ENCODE data around the gene ZNF76. TPM values are rescaled to one million over a fixed set of nuclear protein-coding genes. Genes with fewer than 3 reads are reported as not detected.

ZNF76 gene
- total and polyA plus RNA-seq, 10 of the 15 experiments (the other 5 are each of a cell fraction or from before 2014, with no cell fraction given): 2.8 to 41.0 (median 24.8) TPM

DNA sequence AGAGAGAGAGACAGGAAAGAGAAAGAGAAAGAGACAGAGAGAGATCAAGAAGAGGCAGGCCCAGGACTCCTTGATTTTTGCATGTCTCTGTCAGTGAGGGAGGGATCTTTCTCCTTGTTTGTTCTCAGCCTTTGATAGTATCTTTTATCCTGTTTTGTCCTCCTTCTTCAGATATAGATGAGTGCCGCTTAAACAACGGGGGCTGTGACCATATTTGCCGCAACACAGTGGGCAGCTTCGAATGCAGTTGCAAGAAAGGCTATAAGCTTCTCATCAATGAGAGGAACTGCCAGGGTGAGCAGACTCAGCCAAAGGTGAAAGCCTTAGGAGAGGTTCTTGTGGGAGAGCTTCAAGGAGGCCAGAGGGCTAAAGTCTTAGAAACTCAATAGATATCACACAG lies 20.0 kb upstream of the ZNF76 start (continued):
- TF ChIP-seq, protein P1, sequence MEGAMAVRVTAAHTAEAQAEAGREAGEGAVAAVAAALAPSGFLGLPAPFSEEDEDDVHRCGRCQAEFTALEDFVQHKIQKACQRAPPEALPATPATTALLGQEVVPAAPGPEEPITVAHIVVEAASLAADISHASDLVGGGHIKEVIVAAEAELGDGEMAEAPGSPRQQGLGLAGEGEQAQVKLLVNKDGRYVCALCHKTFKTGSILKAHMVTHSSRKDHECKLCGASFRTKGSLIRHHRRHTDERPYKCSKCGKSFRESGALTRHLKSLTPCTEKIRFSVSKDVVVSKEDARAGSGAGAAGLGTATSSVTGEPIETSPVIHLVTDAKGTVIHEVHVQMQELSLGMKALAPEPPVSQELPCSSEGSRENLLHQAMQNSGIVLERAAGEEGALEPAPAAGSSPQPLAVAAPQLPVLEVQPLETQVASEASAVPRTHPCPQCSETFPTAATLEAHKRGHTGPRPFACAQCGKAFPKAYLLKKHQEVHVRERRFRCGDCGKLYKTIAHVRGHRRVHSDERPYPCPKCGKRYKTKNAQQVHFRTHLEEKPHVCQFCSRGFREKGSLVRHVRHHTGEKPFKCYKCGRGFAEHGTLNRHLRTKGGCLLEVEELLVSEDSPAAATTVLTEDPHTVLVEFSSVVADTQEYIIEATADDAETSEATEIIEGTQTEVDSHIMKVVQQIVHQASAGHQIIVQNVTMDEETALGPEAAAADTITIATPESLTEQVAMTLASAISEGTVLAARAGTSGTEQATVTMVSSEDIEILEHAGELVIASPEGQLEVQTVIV (IDR thresholded peaks at IDR 0.05; ENCODE audit: borderline replicate concordance, partially characterized antibody): no peak
- TF ChIP-seq RUNX3 (IDR thresholded peaks at IDR 0.05; ENCODE audit: low read length) (no peak), ZNF24 (IDR thresholded peaks at IDR 0.05) (no peak)
- TF ChIP-seq, protein P2, sequence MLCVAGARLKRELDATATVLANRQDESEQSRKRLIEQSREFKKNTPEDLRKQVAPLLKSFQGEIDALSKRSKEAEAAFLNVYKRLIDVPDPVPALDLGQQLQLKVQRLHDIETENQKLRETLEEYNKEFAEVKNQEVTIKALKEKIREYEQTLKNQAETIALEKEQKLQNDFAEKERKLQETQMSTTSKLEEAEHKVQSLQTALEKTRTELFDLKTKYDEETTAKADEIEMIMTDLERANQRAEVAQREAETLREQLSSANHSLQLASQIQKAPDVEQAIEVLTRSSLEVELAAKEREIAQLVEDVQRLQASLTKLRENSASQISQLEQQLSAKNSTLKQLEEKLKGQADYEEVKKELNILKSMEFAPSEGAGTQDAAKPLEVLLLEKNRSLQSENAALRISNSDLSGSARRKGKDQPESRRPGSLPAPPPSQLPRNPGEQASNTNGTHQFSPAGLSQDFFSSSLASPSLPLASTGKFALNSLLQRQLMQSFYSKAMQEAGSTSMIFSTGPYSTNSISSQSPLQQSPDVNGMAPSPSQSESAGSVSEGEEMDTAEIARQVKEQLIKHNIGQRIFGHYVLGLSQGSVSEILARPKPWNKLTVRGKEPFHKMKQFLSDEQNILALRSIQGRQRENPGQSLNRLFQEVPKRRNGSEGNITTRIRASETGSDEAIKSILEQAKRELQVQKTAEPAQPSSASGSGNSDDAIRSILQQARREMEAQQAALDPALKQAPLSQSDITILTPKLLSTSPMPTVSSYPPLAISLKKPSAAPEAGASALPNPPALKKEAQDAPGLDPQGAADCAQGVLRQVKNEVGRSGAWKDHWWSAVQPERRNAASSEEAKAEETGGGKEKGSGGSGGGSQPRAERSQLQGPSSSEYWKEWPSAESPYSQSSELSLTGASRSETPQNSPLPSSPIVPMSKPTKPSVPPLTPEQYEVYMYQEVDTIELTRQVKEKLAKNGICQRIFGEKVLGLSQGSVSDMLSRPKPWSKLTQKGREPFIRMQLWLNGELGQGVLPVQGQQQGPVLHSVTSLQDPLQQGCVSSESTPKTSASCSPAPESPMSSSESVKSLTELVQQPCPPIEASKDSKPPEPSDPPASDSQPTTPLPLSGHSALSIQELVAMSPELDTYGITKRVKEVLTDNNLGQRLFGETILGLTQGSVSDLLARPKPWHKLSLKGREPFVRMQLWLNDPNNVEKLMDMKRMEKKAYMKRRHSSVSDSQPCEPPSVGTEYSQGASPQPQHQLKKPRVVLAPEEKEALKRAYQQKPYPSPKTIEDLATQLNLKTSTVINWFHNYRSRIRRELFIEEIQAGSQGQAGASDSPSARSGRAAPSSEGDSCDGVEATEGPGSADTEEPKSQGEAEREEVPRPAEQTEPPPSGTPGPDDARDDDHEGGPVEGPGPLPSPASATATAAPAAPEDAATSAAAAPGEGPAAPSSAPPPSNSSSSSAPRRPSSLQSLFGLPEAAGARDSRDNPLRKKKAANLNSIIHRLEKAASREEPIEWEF (IDR thresholded peaks at IDR 0.05; ENCODE audit: insufficient replicate concordance, low read depth, low read length): no peak

All from GM12878 (cell line).